Mesenchymal stem cell (in vitro differentiated cells and primary cell): ENCODE results near the gene TPM1.

Source experiments
- DNase-seq: peaks from one replicate; pipeline ENCODE4 v3.0.0-alpha.2; 2013
- H2AFZ ChIP-seq: one replicate; pipeline ENCODE4 v1.6.1; 2013; ENCODE audit warnings: low read depth, mild to moderate bottlenecking, control low read depth, inconsistent platforms, low read length, moderate library complexity
- H2AK5ac ChIP-seq: 2 replicates; pipeline ENCODE4 v1.6.1; 2013; ENCODE audit warnings: low read length, moderate library complexity, mild to moderate bottlenecking, inconsistent platforms; ENCODE audit not compliant: severe bottlenecking
- H2BK120ac ChIP-seq: one replicate; pipeline ENCODE4 v1.6.1; 2013; ENCODE audit warnings: low read depth, mild to moderate bottlenecking, inconsistent platforms, low read length, moderate library complexity
- H2BK12ac ChIP-seq, 2 experiments: one replicate each; pipeline ENCODE4 v1.6.1; 2013; ENCODE audit warnings: inconsistent platforms in 2 of 2, low read length in 2 of 2, mild to moderate bottlenecking in 2 of 2, moderate library complexity in 2 of 2, control low read depth in 1 of 2
- H2BK15ac ChIP-seq: one replicate; pipeline ENCODE4 v1.6.1; 2013; ENCODE audit warnings: mild to moderate bottlenecking, low read depth, inconsistent platforms; ENCODE audit not compliant: poor library complexity, severe bottlenecking
- H2BK5ac ChIP-seq: 2 replicates; pipeline ENCODE4 v1.6.1; 2013; ENCODE audit warnings: low read depth, mild to moderate bottlenecking, low read length, control low read depth, inconsistent platforms; ENCODE audit not compliant: poor library complexity, severe bottlenecking
- H3K14ac ChIP-seq, 2 experiments: one replicate each; pipeline ENCODE4 v1.6.1; 2013; ENCODE audit warnings: inconsistent platforms in 2 of 2, low read length in 2 of 2, control low read depth in 1 of 2, mild to moderate bottlenecking in 1 of 2, moderate library complexity in 1 of 2
- H3K18ac ChIP-seq, 2 experiments: one replicate each; pipeline ENCODE4 v1.6.1; 2013; ENCODE audit warnings: inconsistent platforms in 2 of 2, low read length in 2 of 2, control low read depth in 1 of 2, low read depth in 1 of 2, mild to moderate bottlenecking in 1 of 2
- H3K23ac ChIP-seq, 2 experiments: one replicate each; pipeline ENCODE4 v1.6.1; 2013; ENCODE audit warnings: inconsistent platforms in 2 of 2, low read length in 2 of 2, mild to moderate bottlenecking in 2 of 2, moderate library complexity in 2 of 2, control low read depth in 1 of 2
- H3K27ac ChIP-seq: 2 replicates; pipeline ENCODE4 v1.5.1; 2013; ENCODE audit warnings: mild to moderate bottlenecking, moderate library complexity, low read length, control low read depth, inconsistent platforms; ENCODE audit not compliant: poor library complexity, severe bottlenecking
- H3K27me3 ChIP-seq, 2 experiments: 2 replicates each; pipeline versions ENCODE4 v1.6.1 to v1.7.0; 2013; ENCODE audit warnings: low read length in 2 of 2, mild to moderate bottlenecking in 2 of 2, moderate library complexity in 2 of 2, control low read depth in 1 of 2, inconsistent platforms in 1 of 2; ENCODE audit not compliant: control insufficient read depth in 1 of 2, insufficient read depth in 1 of 2
- H3K36me3 ChIP-seq, 2 experiments: 2 replicates each; pipeline versions ENCODE4 v1.6.1 to v1.7.0; 2013; ENCODE audit warnings: low read length in 2 of 2, control low read depth in 1 of 2, inconsistent platforms in 1 of 2, low read depth in 1 of 2, mild to moderate bottlenecking in 1 of 2; ENCODE audit not compliant: insufficient read depth in 2 of 2, control insufficient read depth in 1 of 2
- H3K4ac ChIP-seq, 2 experiments: one replicate each; pipeline ENCODE4 v1.6.1; 2013; ENCODE audit warnings: inconsistent platforms in 2 of 2, low read length in 2 of 2, mild to moderate bottlenecking in 2 of 2, moderate library complexity in 2 of 2, control low read depth in 1 of 2, low read depth in 1 of 2
- H3K4me1 ChIP-seq: 2 replicates; pipeline ENCODE4 v1.6.1; 2013; ENCODE audit warnings: low read depth, low read length, control low read depth; ENCODE audit not compliant: control insufficient read depth, insufficient read depth
- H3K4me2 ChIP-seq: 2 replicates; pipeline ENCODE4 v1.6.1; 2013; ENCODE audit warnings: low read length, mild to moderate bottlenecking, inconsistent platforms; ENCODE audit not compliant: poor library complexity, severe bottlenecking
- H3K4me3 ChIP-seq, 2 experiments: 2 replicates each; pipeline versions ENCODE4 v1.5.1 to v1.7.0; 2013; ENCODE audit warnings: low read length in 2 of 2, mild to moderate bottlenecking in 2 of 2, control low read depth in 1 of 2, low read depth in 1 of 2; ENCODE audit not compliant: insufficient read depth in 1 of 2
- H3K79me1 ChIP-seq: replicated peaks from 2 replicates; pipeline ENCODE4 v1.6.1; 2013; ENCODE audit warnings: mild to moderate bottlenecking, control low read depth, low read length, inconsistent platforms; ENCODE audit not compliant: poor library complexity, severe bottlenecking
- H3K9ac ChIP-seq: 2 replicates; pipeline ENCODE4 v1.7.0; 2013; ENCODE audit warnings: mild to moderate bottlenecking, low read length, moderate library complexity
- H3K9me3 ChIP-seq: 2 replicates; pipeline ENCODE4 v1.7.0; 2013; ENCODE audit warnings: mild to moderate bottlenecking, low read length; ENCODE audit not compliant: control insufficient read depth
- H4K8ac ChIP-seq: one replicate; pipeline ENCODE4 v1.6.1; 2013; ENCODE audit warnings: inconsistent platforms, mild to moderate bottlenecking, low read length, moderate library complexity
- H4K91ac ChIP-seq: one replicate; pipeline ENCODE4 v1.6.1; 2013; ENCODE audit warnings: mild to moderate bottlenecking, low read length, inconsistent platforms
- WGBS: methylation state at CpG from one replicate; pipeline ENCODE4 v1.1.7; 2013; ENCODE audit warnings: mixed read lengths; 5-methylcytosine and 5-hydroxymethylcytosine counted together

TPM1 gene

GRCh38 chr15:63054281-63054683, 11.7 kb downstream of the TPM1 start:
- peaks cover 23% of the 10 kb centered on the region for H3K4me1 ChIP-seq
- H3K18ac ChIP-seq, result peak overlapping the region; percentile 87 to 88
- peak overlapping the region; percentile 97 for H3K27ac ChIP-seq
- WGBS, result 37% methylated on average over 4 of the region's 4 CpGs
- peak overlapping the region; percentile 75 to 88 for H3K4ac ChIP-seq
- H4K8ac ChIP-seq, result peak overlapping the region; percentile 69
- peak overlapping the region; percentile 4 for H3K9ac ChIP-seq
- peak overlapping the region; percentile 0 for H3K4me2 ChIP-seq
- DNase-seq, result peak; percentile 75
- H4K91ac ChIP-seq, result peak overlapping the region; percentile 91
- H3K36me3 ChIP-seq, result peaks cover 26 to 27% of the 10 kb centered on the region in 2 experiments
- no peak overlapping the region for H2BK15ac ChIP-seq
- H2BK12ac ChIP-seq, result peak overlapping the region; percentile 86 to 90
- H2AFZ ChIP-seq, result no peak overlapping the region
- H3K14ac ChIP-seq, result peak overlapping the region in 1 of 2 experiments; percentile 77
- no peaks in the 10 kb centered on the region for H3K9me3 ChIP-seq
- H3K4me3 ChIP-seq, result no peak overlapping the region
- H3K23ac ChIP-seq, result no peak overlapping the region
- H3K27me3 ChIP-seq, result no peaks in the 10 kb centered on the region
- H2AK5ac ChIP-seq, result peak overlapping the region; percentile 41
- H2BK120ac ChIP-seq, result peak overlapping the region; percentile 82
- H2BK5ac ChIP-seq, result peak overlapping the region; percentile 47
- H3K79me1 ChIP-seq, result no peaks in the 10 kb centered on the region

DNA sequence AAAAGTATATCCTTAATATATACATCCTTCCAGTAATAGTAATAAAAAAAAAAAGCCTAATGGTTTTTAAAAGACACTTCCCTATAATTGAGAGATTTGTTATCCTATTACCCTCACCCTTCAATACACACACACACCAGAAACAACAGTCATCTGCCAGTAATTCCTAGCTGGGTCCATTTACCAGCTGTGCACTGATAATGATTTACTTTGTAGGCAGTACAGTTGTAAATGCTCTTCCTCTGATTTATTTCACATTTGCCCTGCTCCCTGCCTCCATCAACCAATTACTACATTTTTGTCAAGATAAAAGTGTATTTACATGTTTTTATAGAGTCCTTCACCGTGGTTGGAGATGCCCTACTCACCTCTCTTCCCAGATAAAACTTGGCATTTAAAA, 12.4 kb downstream of the TPM1 start:
- Histone ChIP-seq H3K79me1 (no peaks in the 10 kb centered on the region), H3K18ac (no peak overlapping the region), H2BK5ac (no peak overlapping the region), H3K27ac (peak overlapping the region; percentile 62), H3K36me3 (peaks cover 32 to 34% of the 10 kb centered on the region in 2 experiments), H3K9me3 (no peaks in the 10 kb centered on the region), H3K4me3 (no peak overlapping the region), H3K23ac (no peak overlapping the region), H4K8ac (no peak overlapping the region), H3K14ac (no peak overlapping the region), H3K9ac (peak overlapping the region; percentile 21), H4K91ac (no peak overlapping the region), H3K27me3 (no peaks in the 10 kb centered on the region), H2BK12ac (no peak overlapping the region), H3K4me1 (peaks cover 24% of the 10 kb centered on the region), H2BK15ac (no peak overlapping the region), H2AFZ (no peak overlapping the region), H2BK120ac (no peak overlapping the region), H2AK5ac (no peak overlapping the region), H3K4ac (no peak overlapping the region), H3K4me2 (no peak overlapping the region)
- peak; percentile 48 for DNase-seq
- 0% methylated on average over 1 of the region's 1 CpG for WGBS

- peaks cover 43 to 53% of the 10 kb centered on the region in 2 experiments for H3K36me3 ChIP-seq
Measured at GRCh38 chr15:63056829-63057228, 14.3 kb downstream of the TPM1 start.

DNA sequence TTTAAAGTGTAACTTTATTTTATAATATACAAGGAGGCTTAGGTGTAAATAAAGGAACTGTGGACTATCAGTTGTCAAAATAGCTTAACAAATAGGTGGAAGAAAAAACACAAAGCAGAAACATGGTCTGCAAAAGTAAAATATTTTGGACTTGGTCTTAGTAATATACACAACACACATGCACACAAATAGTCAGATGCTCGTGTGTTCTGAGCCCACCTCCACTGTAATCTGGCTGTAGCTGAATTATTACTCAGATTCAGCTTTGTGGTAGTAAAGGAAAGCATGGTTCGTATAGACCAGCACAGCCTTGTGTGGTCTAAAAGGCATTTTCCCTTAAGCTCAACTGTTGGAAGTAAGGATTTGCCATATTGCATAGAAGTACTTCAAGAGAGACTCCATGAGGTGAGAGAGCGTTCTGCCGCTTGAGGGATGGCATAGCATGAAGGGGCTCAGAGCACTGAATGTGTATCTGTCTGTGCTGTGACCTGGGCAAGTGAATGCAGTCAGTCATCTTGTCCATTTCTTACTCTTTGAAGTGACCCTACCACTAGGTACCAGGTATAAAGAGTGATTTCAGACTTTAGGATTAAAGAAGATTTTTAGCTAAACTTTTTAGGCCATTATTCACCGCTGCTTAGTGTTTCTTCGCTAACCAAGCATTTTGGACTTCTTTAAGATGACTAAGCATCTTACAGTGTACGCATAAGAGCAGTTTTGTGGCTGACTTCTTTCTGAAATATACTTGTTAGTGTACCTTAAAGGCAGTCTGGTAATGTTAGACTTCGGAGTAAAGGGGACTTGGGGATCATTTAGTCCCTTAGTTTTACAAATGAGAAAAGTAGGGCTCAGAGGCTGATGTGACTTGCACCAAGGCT, 15.2 kb downstream of the TPM1 start:
- peak; percentile 37 for DNase-seq
- H3K23ac ChIP-seq, result no peak overlapping the region
- no peak overlapping the region for H2BK120ac ChIP-seq
- peaks cover 25% of the 10 kb centered on the region for H3K4me1 ChIP-seq
- H2BK5ac ChIP-seq, result no peak overlapping the region
- no peak overlapping the region for H3K18ac ChIP-seq
- H2BK12ac ChIP-seq, result no peak overlapping the region
- no peak overlapping the region for H2AK5ac ChIP-seq
- no peak overlapping the region for H3K14ac ChIP-seq
- no peaks in the 10 kb centered on the region for H3K79me1 ChIP-seq
- no peak overlapping the region for H3K4me2 ChIP-seq
- peak overlapping the region; percentile 65 for H3K27ac ChIP-seq
- peaks cover 41 to 62% of the 10 kb centered on the region in 2 experiments for H3K36me3 ChIP-seq
- no peaks in the 10 kb centered on the region for H3K9me3 ChIP-seq
- no peak overlapping the region for H2AFZ ChIP-seq
- H2BK15ac ChIP-seq, result no peak overlapping the region
- WGBS, result 90% methylated on average over 8 of the region's 8 CpGs
- H4K8ac ChIP-seq, result no peak overlapping the region
- H3K27me3 ChIP-seq, result no peaks in the 10 kb centered on the region
- no peak overlapping the region for H3K9ac ChIP-seq
- H3K4me3 ChIP-seq, result no peak overlapping the region
- no peak overlapping the region for H3K4ac ChIP-seq
- no peak overlapping the region for H4K91ac ChIP-seq

More at GRCh38 chr15:63056829-63057228, 14.3 kb downstream of the TPM1 start:
- Histone ChIP-seq H3K27ac (peak overlapping the region; percentile 65), H3K4me2 (no peak overlapping the region), H3K18ac (peak overlapping the region in 1 of 2 experiments; percentile 79), H3K23ac (no peak overlapping the region), H3K9ac (no peak overlapping the region), H3K9me3 (no peaks in the 10 kb centered on the region), H4K8ac (no peak overlapping the region), H3K4me3 (no peak overlapping the region), H2BK120ac (no peak overlapping the region), H2AFZ (no peak overlapping the region), H3K27me3 (no peaks in the 10 kb centered on the region), H4K91ac (no peak overlapping the region), H2BK5ac (no peak overlapping the region), H3K79me1 (no peaks in the 10 kb centered on the region), H2BK15ac (no peak overlapping the region), H3K4me1 (peaks cover 28% of the 10 kb centered on the region), H2BK12ac (peak overlapping the region in 1 of 2 experiments; percentile 1), H3K4ac (no peak overlapping the region), H3K14ac (no peak overlapping the region), H2AK5ac (peak overlapping the region; percentile 6)
- peak; percentile 60 for DNase-seq
- 81% methylated on average over 6 of the region's 6 CpGs for WGBS
